Endothelial cell of umbilical vein (primary cell): ENCODE data around the gene DNAJC21. TPM values are rescaled to one million over a fixed set of nuclear protein-coding genes. Genes with fewer than 3 reads are reported as not detected.

Source experiments
- BruUV-seq: library from RNA; stranded (reverse); fragments of 400-500 nt; replicated peaks from 2 replicates; lab custom pipeline; 2021; lab: Mats Ljungman, UMichigan
- CTCF ChIA-PET: fragments of 300-600, 350-600 bp; sonication (Branson Sonifier 250); formaldehyde crosslinking; loops from one replicate; lab custom pipeline; 2021; ENCODE audit warnings: antibody characterized with exemption, inconsistent platforms; lab: Charles Lee
- POLR2A ChIA-PET: fragments of 300-600, 350-600 bp; sonication (Branson Sonifier 250); formaldehyde crosslinking; loops from one replicate; lab custom pipeline; 2021; ENCODE audit warnings: antibody characterized with exemption, inconsistent platforms; lab: Charles Lee
- DNase-seq: peaks from one replicate; pipeline ENCODE4 v3.0.0-alpha.2; 2011; ENCODE audit warnings: low read depth, low spot score
- FAIRE-seq: peaks from 2 replicates; lab custom pipeline; 2011; peaks lifted over from hg19 to GRCh38; lab: Jason Lieb, UNC
- H2AFZ ChIP-seq: 2 replicates; pipeline ENCODE4 v1.6.0; 2012; ENCODE audit warnings: low read depth, low read length, control low read depth, inconsistent platforms
- H3K27ac ChIP-seq: 2 replicates; pipeline ENCODE4 v1.5.1; 2011; ENCODE audit warnings: low read depth, mild to moderate bottlenecking, control low read depth, low read length, moderate library complexity; ENCODE audit not compliant: insufficient read depth
- H3K27me3 ChIP-seq, 2 experiments: 2 replicates each; pipeline versions ENCODE4 v1.6.0 to v1.6.1; 2011; ENCODE audit warnings: low read length in 2 of 2, mixed read lengths in 1 of 2; ENCODE audit not compliant: control insufficient read depth in 2 of 2, insufficient read depth in 2 of 2
- H3K36me3 ChIP-seq, 2 experiments: 2 replicates in 1 of 2; 3 replicates in 1 of 2; pipeline ENCODE4 v1.5.1; 2011; ENCODE audit warnings: low read length in 2 of 2, mild to moderate bottlenecking in 1 of 2, moderate library complexity in 1 of 2; ENCODE audit not compliant: control insufficient read depth in 2 of 2, insufficient read depth in 2 of 2; ENCODE audit errors: extremely low read depth in 1 of 2
- H3K4me1 ChIP-seq: 3 replicates; pipeline ENCODE4 v1.5.1; 2011; ENCODE audit warnings: mild to moderate bottlenecking, low read length; ENCODE audit not compliant: control insufficient read depth, insufficient read depth; ENCODE audit errors: extremely low read depth
- H3K4me2 ChIP-seq: 2 replicates; pipeline ENCODE4 v1.6.1; 2011; ENCODE audit warnings: low read length, control low read depth, mixed read lengths; ENCODE audit not compliant: insufficient read depth
- H3K4me3 ChIP-seq, 3 experiments: fragments of 200-600 bp in 1 of 3; sonication (generic), shearing (Covaris generic) in 1 of 3; replicated peaks in 1 of 3; 2 replicates each; pipeline ENCODE4 v1.5.1; 2011 to 2016; ENCODE audit warnings: control low read depth in 3 of 3, low read length in 3 of 3, mild to moderate bottlenecking in 2 of 3, inconsistent platforms in 1 of 3, low read depth in 1 of 3, moderate library complexity in 1 of 3; ENCODE audit not compliant: insufficient read depth in 1 of 3
- H3K79me2 ChIP-seq: 2 replicates; pipeline ENCODE4 v1.6.0; 2012; ENCODE audit warnings: low read length, inconsistent platforms; ENCODE audit not compliant: control insufficient read depth, insufficient read depth
- H3K9ac ChIP-seq: replicated peaks from 2 replicates; pipeline ENCODE3; 2011; ENCODE audit warnings: low read length, control low read depth; ENCODE audit not compliant: insufficient read depth; ENCODE audit errors: extremely low read depth
- H3K9me1 ChIP-seq: replicated peaks from 3 replicates; pipeline ENCODE4 v1.6.0; 2011; ENCODE audit warnings: mild to moderate bottlenecking, low read length; ENCODE audit not compliant: control insufficient read depth, insufficient read depth; ENCODE audit errors: extremely low read depth
- H3K9me3 ChIP-seq: replicated peaks from 2 replicates; pipeline ENCODE4 v1.5.1; 2012; ENCODE audit warnings: low read length, inconsistent platforms; ENCODE audit not compliant: control insufficient read depth, insufficient read depth
- H4K20me1 ChIP-seq: replicated peaks from 2 replicates; pipeline ENCODE3; 2011; ENCODE audit warnings: mild to moderate bottlenecking, low read length; ENCODE audit not compliant: control insufficient read depth, insufficient read depth; ENCODE audit errors: extremely low read depth
- CTCF ChIP-seq, 2 donors: IDR thresholded peaks; 1 replicate in 1 of 2; 2 replicates in 1 of 2; pipeline ENCODE4 v1.5.1; 2011; ENCODE audit warnings: low read length in 2 of 2, mild to moderate bottlenecking in 2 of 2, moderate library complexity in 2 of 2, control low read depth in 1 of 2, inconsistent platforms in 1 of 2, low read depth in 1 of 2; ENCODE audit not compliant: insufficient read depth in 1 of 2; ENCODE audit errors: extremely low read depth in 1 of 2
- EZH2 ChIP-seq: IDR thresholded peaks from 2 replicates; pipeline ENCODE4 v1.6.1; 2012; ENCODE audit warnings: borderline replicate concordance, low read depth, mild to moderate bottlenecking, moderate library complexity, low read length, inconsistent platforms; ENCODE audit not compliant: severe bottlenecking
- FOS ChIP-seq: IDR thresholded peaks from 2 replicates; pipeline ENCODE4 v1.6.1; 2011; ENCODE audit warnings: mild to moderate bottlenecking, low read length, moderate library complexity, borderline replicate concordance; ENCODE audit not compliant: insufficient read depth
- JUN ChIP-seq: IDR thresholded peaks from 2 replicates; pipeline ENCODE4 v1.6.1; 2011; ENCODE audit warnings: borderline replicate concordance, low read depth; ENCODE audit not compliant: insufficient read length, insufficient read depth
- MAX ChIP-seq: IDR thresholded peaks from 2 replicates; pipeline ENCODE4 v1.6.1; 2011; ENCODE audit not compliant: insufficient read depth, insufficient read length
- MYC ChIP-seq: IDR thresholded peaks from one replicate; pipeline ENCODE4 v1.6.1; 2011; ENCODE audit warnings: mild to moderate bottlenecking, low read depth, low read length
- POLR2A ChIP-seq: IDR thresholded peaks from 2 replicates; pipeline ENCODE4 v1.6.1; 2012; ENCODE audit warnings: low read depth, mild to moderate bottlenecking, control low read depth, low read length
- POLR2AphosphoS5 ChIP-seq: IDR thresholded peaks from 2 replicates; pipeline ENCODE4 v1.6.1; 2012; ENCODE audit warnings: low read depth, mild to moderate bottlenecking, control low read depth, low read length, moderate library complexity; ENCODE audit not compliant: insufficient read depth
- dilution Hi-C: fragments of 300-500 bp; cut with MboI; formaldehyde crosslinking; loops from one replicate; pipeline ENCODE4 v1.15.0; 2019; ENCODE audit warnings: low sequenced_read_pairs; ENCODE audit not compliant: extremely low pct_ligation_motif_present
- intact Hi-C: fragments of 100-400 bp; cut with micrococcal nuclease; formaldehyde crosslinking; loops from one replicate; pipeline ENCODE4 v1.10.0; 2022
- polyA plus RNA-seq, 4 experiments: library from polyadenylated mRNA; depleted of rRNA in 3 of 4; stranded (reverse) in 3 of 4; unstranded in 1 of 4; fragments of >200 nt; gene quantifications; 2 replicates each; pipeline versions ENCODE4 v1.2.1 to v1.2.3, GENCODE V29; 2011 to 2012; ENCODE audit warnings: missing spikeins in 1 of 4
- total RNA-seq: library from RNA; stranded (reverse); gene quantifications from 2 replicates; pipeline ENCODE4 v1.2.3, GENCODE V29; 2021

The DNAJC21 gene
- total and polyA plus RNA-seq, 2 donors (not counting 3 experiments of a cell fraction or from before 2014, with no cell fraction given), result 5.3 to 39.4 TPM

- FAIRE-seq (no peak), DNase-seq (no peak)
- ChIA-PET CTCF (interaction anchor here (4.9 to 5.0 kb wide), 2 partner anchors 414 to 425 kb away, joined by 32 to 48 read pairs; no protein-coding TSS in a partner anchor), POLR2A (no interaction called here)
- Histone ChIP-seq H3K27ac (no peak overlapping the region), H3K27me3 (no peaks in the 10 kb centered on the region), H3K4me3 (no peak overlapping the region), H3K4me2 (no peak overlapping the region), H3K4me1 (no peaks in the 10 kb centered on the region), H3K9ac (no peak overlapping the region), H3K9me3 (no peaks in the 10 kb centered on the region), H3K79me2 (no peaks in the 10 kb centered on the region), H4K20me1 (no peaks in the 10 kb centered on the region), H2AFZ (no peak overlapping the region), H3K9me1 (no peaks in the 10 kb centered on the region), H3K36me3 (no peaks in the 10 kb centered on the region)
- dilution Hi-C loops, result loop anchor here (25.0 kb wide), 1 partner anchor 413 kb away; no protein-coding TSS in a partner anchor
- no TSS peak for BruUV-seq
- TF ChIP-seq JUN (no peak), POLR2A (no peak), EZH2 (no peak), MAX (no peak), CTCF (IDR thresholded peaks at IDR 0.05; ENCODE audit: extremely low read depth in 1 of 2, insufficient read depth in 1 of 2, low read depth in 1 of 2, low read length in 2 of 2) (no peak), POLR2AphosphoS5 (no peak), MYC (no peak), FOS (no peak)
- intact Hi-C loops, result no loop called here
These were observed 28.7 kb upstream of the DNAJC21 start for GRCh38 chr5:34900652-34901051.
